8988T (cell line): ENCODE data around the gene CFAP299.
"Not testable (repeated sequence)": the region's sequence is repeated elsewhere in the genome, so short reads cannot be mapped to it uniquely, and the experiment has no call there.

ENCODE experiments used
- DNase-seq: peaks from one replicate; pipeline ENCODE4 v3.0.0; 2011

Gene CFAP299

DNA sequence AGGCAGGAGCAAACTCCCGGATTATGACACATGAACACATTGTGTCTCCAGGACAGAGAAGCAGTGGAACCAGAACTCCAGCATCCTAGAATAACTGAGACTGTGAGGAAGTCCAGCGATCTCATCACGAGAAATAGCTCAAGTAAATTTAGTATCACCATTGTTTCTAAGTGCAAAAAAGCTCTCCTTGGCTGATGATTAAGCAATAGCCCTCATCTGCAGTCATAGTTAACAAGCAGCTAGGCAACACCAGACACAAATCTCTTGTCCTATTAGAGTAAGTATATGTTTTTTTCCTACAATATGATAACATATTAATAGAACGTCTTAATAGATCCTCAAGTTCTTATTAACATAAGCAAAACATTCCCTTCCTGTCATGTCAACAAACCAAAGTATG lies 2.4 kb upstream of the CFAP299 start:
- DNase-seq = no peak

DNA sequence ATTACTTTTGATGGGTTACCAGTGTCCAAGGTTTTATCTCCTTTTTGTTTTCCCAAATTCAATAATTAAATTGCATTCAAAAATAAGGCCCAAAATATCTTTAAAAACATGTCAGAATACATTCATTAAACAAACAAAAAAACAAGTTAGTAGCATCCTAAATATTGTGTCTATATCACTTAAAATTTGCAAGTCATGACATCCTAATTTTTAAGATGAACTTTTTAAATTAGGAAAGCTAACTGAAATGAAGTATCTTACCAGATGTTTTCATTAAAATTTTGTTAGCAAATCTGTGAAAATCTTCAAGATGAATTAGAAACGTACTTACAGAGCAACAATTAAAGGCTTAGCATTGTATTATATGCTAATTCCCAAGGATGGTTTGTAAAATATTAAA lies 962 bp upstream of the CFAP299 start:
- DNase-seq = no peak

DNA sequence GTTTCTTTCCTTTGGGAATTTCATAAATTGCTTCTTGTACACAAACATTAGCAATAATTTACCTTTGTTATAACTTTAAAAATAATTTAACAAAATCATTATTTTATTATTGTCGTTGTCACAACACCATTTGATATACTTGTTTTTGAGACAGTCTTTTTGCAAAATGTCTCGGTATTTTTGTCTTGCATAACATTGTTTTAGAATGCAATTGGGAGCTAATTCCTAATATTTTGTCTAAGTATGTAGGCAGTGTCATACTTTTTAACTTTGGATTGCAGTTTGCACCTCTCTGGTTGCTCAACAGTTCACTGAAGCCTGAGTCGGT lies 340 bp upstream of the CFAP299 start:
- no peak for DNase-seq

DNA sequence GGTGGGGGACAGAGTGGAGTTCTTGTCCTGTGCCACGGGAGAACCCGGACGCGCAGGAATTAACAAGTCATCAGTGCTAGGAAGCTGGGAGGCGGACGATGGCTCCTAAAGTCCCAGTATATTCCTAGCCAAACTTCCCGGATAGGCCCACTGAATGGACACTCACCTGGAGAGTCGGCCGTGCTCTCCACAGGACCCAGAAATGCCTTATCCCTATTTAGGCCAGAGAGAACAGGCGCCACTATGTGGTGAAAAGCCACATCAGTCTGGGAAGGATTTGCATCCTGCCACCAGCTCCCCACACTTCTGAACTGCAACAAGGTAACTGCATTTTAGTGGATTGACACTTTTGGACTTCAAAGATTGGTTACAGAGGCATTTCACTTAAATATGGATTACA lies 1.1 kb downstream of the CFAP299 start:
- no peak for DNase-seq

DNA sequence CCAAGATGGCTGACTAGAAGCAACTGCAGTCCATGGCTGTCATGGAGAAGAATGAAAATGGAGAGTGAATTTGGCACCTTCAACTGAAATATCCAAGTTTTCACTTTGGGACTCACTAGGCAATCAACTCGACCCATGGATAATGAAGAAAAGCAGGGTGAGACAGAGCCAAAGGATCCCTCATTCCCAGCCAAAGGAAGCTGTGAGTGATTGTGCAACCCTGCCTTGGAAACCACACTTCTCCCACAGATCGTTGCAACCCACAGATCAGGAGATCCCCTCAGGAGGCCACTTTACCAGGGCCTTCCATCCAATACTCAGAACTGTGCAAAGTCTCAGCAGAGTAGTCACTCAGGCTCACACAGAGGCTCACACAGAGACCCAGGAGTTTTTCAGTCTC lies 4.5 kb downstream of the CFAP299 start:
- no peak for DNase-seq

DNA sequence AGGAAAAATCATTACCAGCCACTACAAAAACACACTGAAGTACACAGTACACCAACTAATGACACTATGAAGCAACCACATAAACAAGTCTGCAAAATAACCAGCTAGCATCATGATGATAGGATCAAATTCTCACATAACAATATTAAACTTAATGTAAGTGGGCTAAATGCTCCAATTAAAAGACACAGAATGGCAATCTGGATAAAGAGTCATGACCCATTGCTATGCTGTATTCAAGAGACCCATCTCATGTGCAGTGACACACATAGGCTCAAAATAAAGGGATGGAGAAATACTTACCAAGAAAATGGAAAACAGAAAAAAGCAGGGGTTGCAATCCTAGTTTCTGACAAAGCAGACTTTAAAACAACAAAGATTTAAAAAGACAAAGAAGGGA lies 7.2 kb downstream of the CFAP299 start:
- not testable (repeated sequence) for DNase-seq

DNA sequence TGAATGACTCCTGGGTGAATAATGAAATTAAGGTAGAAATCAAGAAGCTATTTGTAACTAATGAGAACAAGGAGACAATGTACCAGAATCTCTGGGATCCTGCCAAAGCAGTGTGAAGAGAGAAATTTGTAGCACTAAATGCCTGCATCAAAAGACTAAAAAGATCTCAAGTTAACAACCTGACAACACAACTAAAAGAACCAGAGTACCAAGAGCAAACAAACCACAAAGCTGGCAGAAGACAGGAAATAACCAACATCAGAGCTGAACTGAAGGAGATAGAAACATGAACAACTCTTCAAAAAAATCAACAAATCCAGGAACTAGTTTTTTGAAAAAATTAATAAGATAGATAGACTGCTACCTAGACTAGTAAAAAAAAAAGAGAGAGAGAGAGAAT lies 8.4 kb downstream of the CFAP299 start:
- DNase-seq = no peak

DNA sequence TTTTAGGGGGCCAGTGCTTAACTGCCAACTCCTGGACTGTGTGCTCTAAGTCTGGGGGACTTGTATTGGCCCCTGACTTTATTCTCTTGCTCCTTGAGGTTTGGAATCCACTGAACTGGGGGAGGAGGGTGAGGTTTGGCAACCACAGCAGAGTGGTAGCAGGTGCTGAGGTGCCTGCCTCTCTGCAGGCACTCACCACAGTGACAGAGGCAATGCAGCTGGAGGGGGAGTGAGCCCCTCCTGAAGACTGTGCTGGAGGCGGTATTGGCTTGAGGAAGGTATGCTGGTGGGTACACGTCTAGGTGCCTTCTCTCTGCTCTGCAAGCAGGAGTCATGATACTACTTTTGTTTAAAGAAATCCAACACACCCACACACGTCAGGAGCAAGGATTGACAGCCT lies 24.6 kb downstream of the CFAP299 start:
- no peak for DNase-seq

DNA sequence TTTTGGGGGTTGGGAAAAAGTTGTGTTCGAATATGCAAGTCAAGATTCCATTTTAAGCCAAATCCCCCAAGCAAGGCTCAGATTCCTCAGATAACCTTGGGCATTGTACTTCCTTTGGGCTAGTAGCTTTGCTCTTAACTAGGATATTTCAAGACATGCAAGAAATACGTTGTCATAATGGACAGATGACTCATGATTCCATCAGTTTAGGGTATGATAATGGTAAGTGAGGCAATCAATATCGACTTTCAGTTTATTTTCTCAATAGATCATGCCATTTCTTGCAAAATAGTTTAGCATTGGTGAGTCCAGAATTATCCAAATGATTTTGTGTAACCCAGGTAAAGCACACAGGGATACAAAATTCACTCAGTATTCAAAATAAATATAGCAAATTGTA lies 25.4 kb downstream of the CFAP299 start:
- DNase-seq = no peak

DNA sequence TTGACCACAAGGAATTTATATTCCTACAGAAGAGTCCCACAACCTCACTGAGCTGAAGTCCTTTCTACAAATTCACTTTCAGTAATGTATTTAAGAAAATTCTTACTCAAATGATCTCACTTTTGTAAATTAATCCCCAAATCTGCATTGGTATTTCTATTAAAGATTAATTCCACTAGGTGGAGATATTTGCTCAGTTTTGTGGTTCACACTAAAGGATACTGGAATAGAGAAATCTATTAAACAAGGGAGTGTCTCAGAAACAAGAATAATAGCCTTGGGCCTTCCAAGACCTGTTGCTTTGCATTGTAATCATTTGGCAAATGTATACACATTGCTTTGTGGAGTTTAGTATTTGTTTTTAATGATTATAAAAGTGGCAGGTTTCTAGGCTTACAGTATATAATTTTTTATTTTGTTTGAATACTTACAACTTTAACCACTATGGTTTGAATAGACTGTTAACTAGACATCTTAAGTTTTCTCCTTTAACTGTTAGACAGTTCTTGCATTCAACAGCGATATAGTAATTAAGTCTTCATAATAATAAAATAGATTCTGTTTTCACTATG lies 25.9 kb downstream of the CFAP299 start:
- no peak for DNase-seq

DNA sequence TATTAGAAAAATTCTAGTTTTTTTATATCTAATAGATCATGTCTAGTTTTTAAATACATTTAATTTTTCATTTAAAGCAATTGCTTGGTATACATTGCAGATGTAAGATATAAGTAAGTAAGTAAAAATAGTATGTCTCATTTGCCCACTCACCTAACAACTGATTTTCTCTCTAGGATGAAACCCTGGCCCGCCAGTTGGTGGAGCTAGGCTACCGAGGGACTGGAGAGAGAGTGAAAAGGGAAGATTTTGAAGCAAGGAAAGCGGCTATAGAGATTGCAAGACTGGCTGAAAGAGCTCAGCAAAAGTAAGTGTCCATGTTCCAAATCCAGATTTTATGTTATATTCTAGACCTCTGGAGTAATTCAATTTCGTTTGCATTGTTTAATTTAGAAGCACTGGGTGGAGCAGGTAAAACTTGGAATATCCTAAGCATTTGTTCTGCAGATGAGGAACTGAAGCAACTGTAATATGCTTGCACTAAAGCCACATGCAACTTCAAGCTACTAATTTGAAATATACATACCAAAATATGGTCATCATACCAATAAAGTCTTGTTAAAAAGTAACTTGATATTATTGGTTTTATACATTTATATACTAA lies 27.1 kb downstream of the CFAP299 start:
- no peak for DNase-seq

DNA sequence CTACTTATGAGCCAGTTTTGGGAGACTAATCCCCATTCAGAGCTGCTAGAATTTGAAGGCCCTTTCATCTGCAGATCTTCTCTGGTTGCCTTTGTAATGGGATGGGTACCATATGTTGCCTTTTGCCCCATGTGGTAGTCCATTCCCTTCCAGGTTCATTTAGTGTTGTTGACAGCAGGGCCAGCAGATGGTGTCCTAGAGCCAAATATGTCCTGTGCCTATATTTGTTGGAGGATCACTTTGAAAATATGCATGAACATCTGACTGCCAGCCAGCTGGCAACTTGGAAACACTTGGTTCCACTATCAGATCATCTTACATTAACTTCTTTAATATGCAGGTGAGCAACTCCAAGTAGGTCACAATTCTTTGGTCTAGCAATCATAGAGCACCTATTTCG lies 30.4 kb downstream of the CFAP299 start:
- no peak for DNase-seq

DNA sequence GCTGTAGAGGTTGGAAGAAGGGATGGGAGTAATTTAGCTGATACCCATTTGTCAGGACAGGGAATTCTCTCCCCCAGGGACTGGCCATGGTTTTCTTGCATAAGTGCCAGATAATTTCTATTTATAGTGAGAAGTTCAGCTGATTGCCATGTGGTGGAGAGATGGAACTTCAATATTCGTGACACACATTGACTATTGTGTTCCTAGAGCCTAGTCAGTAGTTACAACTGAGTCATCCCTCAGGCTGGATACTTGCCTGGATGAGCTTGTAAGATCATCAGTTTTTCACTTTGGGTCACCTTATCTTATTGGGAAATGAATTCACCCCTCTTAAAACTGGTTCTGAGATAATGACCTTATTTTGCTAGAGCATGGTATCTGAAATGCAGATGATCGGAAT lies 32.2 kb downstream of the CFAP299 start:
- DNase-seq = no peak

DNA sequence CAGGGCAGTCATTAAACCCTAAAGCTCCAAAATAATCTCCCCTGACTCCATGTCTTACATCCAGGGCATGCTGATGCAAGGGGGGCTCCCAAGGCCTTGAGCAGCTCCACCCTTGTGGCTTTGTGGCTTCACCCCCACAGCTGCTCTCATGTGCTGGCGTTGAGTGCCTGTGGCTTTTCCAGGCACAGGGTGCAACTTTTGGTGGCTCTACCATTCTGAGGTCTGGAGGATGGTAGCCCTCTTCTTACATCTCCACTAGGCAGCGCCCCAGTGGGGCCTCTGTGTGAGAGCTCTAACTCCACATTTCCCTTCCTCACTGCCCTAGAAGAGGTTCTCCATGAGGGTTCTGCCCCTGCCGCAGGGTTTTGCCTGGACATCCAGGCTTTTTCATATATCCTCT lies 35.1 kb downstream of the CFAP299 start:
- DNase-seq = no peak

DNA sequence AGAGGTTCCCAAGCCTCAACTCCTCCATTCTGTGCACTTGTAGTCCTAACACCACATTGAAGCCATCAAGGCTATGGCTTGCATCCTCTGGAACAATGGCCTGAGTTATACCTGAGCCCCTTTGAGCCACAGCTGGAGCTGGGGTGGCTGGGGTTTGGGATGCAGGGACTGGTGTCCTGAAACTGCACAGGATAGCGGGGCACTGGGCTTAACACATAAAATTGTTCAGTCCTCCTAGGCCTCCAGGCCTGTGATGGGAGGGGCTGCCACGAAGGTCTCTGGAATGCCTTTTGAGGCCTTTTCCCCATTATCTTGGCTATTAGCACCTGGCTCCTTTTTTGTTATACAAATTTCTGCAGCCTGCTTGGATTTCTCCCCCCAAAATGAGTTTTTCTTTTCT lies 35.5 kb downstream of the CFAP299 start:
- DNase-seq = no peak

DNA sequence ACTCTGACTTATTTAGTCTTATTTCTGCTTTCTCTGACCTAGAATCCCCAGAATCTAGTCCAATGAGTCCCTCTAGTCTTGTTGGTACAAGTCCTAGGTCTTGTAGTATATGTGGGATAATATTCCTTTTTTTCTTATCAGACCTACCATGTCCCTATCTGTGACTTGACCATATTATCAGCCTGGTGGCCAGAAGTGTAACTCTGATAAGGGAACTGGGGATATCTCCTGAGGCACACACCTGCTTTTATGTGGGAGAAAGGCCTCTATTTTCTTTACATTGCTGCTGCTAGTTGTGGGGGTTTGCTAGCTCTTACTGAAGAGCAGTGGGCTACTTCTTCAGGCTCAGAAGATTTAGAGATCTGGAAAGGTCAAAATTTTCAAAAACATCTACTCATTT lies 38.6 kb downstream of the CFAP299 start:
- DNase-seq = no peak

DNA sequence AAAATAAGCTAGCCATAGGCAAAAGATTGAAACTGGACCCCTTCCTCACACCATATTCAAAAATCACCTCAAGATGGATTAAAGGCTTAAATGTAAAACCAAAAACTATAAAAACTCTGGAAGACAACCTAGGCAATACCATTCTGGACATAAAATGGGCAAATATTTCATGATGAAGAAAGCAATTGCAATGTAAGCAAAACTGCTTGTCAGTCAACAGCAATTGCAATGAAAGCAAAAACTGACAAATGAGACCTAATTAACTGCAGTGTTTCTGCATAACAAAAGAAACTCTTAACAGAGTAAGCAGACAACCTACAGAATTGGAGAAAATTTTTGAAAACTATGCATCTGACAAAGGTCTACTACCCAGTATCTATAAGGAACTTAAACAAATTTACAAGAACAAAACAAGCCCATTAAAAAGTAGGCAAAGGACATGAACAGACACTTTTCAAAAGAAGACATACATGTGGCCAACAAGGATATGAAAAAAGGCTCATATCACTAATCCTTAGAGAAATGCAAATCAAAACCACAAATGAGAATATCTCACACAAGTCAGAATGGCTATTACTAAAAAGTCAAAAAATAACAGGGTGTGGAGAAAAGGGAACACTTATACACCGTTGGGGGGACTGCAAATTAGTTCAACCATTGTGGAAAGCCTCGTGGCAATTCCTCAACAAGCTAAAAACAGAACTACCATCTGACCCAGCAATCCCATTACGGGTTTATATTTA lies 46.7 kb downstream of the CFAP299 start:
- DNase-seq = no peak

DNA sequence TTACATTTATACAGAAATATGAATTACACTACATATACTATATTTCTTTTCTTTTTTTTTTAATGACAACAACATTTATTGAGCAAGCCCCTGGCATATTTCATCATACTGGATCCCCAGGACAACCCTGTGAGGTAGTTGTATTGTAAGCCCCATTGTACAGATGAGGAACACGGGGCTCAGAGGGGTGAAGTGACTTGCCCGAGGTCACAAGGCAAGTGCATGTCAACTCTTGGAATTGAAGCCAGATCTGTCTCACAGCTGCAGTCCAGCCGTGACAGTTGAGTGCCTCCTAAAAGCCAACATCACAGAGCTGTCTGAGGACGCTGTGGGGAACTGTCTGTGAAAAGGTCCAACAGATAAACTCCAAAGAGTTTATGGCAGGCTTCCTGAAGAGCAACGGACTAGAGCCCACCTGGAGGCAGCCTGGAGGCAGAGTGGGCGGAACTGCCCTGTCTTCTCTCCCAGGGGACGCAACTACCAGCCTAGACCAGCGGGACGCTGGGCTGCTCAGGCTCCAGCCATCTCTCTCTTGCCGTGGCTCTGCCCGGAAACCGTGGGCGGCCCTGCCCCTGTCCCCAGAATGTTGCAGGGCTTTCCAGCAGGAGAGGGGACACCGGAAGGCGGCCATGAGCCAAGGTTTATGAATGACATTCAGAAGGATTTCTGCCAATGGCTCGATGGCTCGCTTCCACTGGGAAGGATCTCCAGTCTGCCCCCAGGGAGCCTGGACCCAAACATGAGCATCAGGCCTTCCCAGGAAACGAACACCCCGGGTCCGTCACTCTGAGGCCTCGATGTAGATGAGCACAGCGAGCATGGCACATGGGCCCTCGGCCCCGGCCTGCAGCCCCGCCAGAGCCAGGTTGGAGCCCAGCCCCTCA lies 50.1 kb downstream of the CFAP299 start:
- no peak for DNase-seq

DNA sequence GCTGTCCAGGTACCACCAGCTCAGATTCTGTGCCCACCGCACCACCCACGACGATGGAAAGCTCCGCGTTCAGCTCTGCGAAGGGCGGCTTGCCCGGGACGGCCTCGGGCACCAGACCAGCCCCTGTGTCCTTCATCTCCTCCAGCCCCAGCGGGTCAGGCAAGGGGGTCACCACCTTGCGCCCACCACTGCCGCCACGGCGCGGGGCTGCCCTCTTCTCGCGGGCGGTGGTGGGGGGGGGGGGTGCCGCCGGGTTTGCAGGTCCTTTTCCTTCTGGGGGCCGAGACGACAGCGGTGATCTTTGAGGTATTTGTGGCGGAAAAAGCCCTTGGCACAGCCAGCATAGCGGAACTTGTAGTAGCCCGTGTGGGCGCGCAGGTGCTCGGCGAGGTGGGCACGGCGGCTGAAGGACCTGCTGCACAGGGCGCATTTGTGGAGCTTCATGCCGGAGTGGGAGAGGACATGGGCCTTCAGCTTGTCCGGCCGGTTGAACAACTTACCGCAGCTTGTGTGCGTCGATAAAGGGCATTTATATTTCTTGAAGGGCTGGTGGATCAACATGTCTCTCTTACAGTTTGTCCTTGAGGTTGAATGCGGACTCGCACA lies 50.9 kb downstream of the CFAP299 start:
- no peak for DNase-seq

DNA sequence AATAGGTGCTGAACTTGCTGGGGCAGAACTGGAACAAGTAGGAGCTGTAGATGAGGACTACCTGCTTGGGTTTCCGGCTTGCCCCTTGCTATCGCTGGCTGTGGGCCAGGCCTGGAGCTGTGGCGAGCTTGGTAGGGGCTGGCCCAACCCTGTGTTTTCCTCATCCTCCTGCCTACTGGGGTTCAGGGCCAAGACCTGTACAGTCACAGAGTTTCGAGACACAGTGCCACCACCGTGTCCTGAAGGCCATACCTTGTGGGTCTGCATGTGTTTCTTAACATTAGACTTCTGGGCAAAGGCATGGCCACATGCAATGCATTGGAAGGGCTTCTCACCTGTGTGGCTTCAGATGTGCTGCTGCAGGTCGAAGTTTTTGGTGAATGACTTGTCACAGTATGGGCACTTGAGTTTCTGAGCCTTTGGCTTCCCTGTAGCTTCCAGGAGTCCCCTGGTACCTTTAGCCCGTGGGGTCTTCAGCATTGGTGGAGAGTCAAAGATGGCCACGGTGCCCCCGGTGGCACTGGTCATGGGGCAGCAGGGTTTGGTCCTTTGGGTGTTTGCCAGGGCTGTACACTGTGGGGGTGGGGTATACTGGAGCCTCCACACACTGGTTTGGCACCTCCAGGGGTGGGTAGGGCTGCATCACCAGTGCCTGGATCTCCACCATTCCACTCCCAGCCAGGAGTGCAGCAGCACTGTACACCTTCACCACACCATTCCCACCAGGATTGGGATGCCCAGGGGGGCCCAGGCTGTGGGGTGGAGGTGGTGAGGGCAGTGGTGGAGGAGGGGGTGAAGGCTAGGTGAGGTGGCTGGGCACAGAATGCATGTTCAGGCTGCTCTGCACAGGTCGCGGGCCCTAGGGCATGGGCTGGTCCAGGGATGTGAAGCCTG lies 52.1 kb downstream of the CFAP299 start:
- DNase-seq = no peak

DNA sequence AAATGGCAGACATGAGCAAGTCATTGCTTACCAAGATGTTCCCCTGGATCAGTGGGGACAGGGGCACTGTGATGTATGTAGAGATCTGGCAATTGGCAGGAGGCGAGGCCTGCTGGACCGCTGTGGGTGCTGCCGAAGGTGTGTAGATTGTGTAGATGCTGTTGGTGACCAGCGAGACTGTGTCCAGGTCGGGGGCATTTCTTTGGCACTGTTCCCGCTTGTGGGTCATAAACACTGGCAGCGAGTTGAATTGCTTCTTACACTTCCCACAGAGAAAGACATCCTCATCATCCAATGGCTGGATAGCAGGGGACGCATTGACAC lies 52.7 kb downstream of the CFAP299 start:
- no peak for DNase-seq

DNA sequence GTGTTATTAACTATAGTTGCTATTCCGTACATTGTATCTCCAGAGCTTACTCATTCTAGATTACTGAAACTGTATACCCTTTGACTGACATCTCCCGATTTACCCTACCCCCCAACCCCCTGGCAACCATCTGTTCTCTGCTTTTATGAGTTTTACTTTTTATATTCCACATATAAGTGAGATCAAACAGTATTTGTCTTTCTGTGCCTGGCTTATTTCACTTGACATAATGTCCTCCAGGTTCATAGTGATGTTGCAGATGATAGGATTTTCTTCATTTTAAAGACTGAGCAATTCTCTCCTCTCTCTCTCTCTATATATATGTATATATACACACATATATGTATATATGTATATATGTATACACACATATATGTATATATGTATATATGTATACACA lies 54.6 kb downstream of the CFAP299 start:
- no peak for DNase-seq
